ENCODE results near the gene DRGX.

DRGX gene

GRCh38 chr10:49333192-49333591 is 62.7 kb downstream of the DRGX start:
- Histone ChIP-seq H3K27me3 (ENCODE audit: control insufficient read depth, insufficient read depth, low read length) (no peaks in the 10 kb centered on the region), H3K4me1 (ENCODE audit: control insufficient read depth, insufficient read depth, low read length) (no peaks in the 10 kb centered on the region), H3K4me3 (ENCODE audit: low read depth, low read length) (no peak overlapping the region), H3K9ac (ENCODE audit: low read depth, low read length) (no peak overlapping the region), H3K9me3 (ENCODE audit: control insufficient read depth, insufficient read depth, low read length) (no peaks in the 10 kb centered on the region), H3K36me3 (ENCODE audit: control insufficient read depth, insufficient read depth, low read length) (no peaks in the 10 kb centered on the region), H3K27ac (ENCODE audit: low read depth, low read length) (no peak overlapping the region)

GRCh38 chr10:49332768-49333167 is 63.1 kb downstream of the DRGX start:
- Histone ChIP-seq H3K9ac (ENCODE audit: low read depth, low read length) (no peak overlapping the region), H3K36me3 (ENCODE audit: control insufficient read depth, insufficient read depth, low read length) (no peaks in the 10 kb centered on the region), H3K27me3 (ENCODE audit: control insufficient read depth, insufficient read depth, low read length) (no peaks in the 10 kb centered on the region), H3K4me3 (ENCODE audit: low read depth, low read length) (no peak overlapping the region), H3K27ac (ENCODE audit: low read depth, low read length) (no peak overlapping the region), H3K4me1 (ENCODE audit: control insufficient read depth, insufficient read depth, low read length) (no peaks in the 10 kb centered on the region), H3K9me3 (ENCODE audit: control insufficient read depth, insufficient read depth, low read length) (no peaks in the 10 kb centered on the region)

DNA sequence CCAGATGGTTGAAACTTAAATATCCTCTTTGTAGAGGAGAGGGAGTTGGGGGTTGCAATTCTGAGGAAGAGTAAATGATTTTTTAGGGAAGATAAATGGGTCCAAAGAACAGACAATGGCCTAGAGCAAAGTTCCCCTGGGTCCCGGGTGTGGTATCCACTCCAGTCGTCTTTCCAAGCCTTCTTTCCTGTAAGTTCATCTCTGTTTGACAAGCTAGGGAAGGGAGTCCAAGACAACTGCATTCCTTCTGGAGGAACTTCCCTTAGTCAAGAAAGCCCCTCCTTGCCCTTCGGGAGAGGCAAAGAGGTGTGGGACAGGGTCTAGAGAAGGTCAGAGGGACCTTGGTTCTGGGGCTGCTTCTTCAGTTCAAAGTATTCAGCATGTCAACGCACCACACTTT is 63.6 kb downstream of the DRGX start:
- Histone ChIP-seq H3K4me3 (ENCODE audit: low read depth, low read length) (no peak overlapping the region), H3K4me1 (ENCODE audit: control insufficient read depth, insufficient read depth, low read length) (no peaks in the 10 kb centered on the region), H3K27me3 (ENCODE audit: control insufficient read depth, insufficient read depth, low read length) (no peaks in the 10 kb centered on the region), H3K36me3 (ENCODE audit: control insufficient read depth, insufficient read depth, low read length) (no peaks in the 10 kb centered on the region), H3K27ac (ENCODE audit: low read depth, low read length) (no peak overlapping the region), H3K9ac (ENCODE audit: low read depth, low read length) (no peak overlapping the region), H3K9me3 (ENCODE audit: control insufficient read depth, insufficient read depth, low read length) (no peaks in the 10 kb centered on the region)

DNA sequence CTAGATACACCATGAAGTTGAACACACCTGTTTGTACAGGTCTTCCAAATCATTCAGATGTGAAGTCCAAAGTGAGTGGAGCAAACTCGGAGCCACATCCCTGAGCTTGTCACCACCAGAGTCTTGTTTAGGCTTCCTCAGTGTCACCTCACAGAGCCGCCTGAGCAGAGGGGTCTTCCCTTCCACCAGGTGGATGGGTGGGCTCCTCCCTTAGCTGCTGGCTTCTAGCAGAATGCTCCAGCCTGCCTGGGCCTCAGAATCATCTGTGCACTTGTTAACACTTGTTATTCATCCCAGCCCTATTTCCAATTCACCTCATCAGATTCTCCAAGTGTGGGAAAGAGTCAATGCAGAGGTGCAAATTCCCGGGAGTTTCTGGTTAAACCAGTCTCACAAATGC is 64.5 kb downstream of the DRGX start:
- no peak overlapping the region for H3K27ac ChIP-seq (ENCODE audit: low read depth, low read length)
- no peak overlapping the region for H3K9ac ChIP-seq (ENCODE audit: low read depth, low read length)
- H3K4me3 ChIP-seq (ENCODE audit: low read depth, low read length) = no peak overlapping the region
- H3K4me1 ChIP-seq (ENCODE audit: control insufficient read depth, insufficient read depth, low read length) = no peaks in the 10 kb centered on the region
- no peaks in the 10 kb centered on the region for H3K36me3 ChIP-seq (ENCODE audit: control insufficient read depth, insufficient read depth, low read length)
- H3K27me3 ChIP-seq (ENCODE audit: control insufficient read depth, insufficient read depth, low read length) = no peaks in the 10 kb centered on the region
- no peaks in the 10 kb centered on the region for H3K9me3 ChIP-seq (ENCODE audit: control insufficient read depth, insufficient read depth, low read length)

DNA sequence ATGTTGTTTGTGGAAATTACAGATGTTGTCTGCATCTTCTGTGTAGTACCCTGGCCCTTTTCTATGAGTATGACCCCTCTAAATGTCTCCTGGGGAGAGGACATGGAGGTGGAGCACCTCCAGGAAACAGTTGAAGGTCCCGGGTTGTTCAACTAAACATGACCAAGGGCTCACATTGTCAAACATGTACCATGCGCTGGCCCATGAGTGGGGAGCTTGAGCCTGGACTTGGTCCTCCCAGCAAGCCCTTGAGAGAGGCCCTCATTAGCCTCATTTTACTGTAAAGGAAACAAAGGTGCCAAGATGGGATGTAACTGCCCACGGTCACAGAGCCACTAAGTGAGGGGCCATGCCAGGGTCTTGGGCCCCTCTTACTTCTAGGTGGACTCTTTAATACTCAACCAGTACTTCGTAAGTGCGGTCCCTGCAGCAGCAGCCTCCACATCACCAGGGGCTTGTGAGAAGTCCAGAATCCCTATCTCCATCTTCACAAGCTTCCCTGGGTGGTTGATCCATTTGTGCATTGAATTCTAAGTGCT is 65.7 kb downstream of the DRGX start:
- H3K4me3 ChIP-seq (ENCODE audit: low read depth, low read length) = no peak overlapping the region
- no peaks in the 10 kb centered on the region for H3K36me3 ChIP-seq (ENCODE audit: control insufficient read depth, insufficient read depth, low read length)
- H3K27me3 ChIP-seq (ENCODE audit: control insufficient read depth, insufficient read depth, low read length) = no peaks in the 10 kb centered on the region
- no peaks in the 10 kb centered on the region for H3K9me3 ChIP-seq (ENCODE audit: control insufficient read depth, insufficient read depth, low read length)
- H3K27ac ChIP-seq (ENCODE audit: low read depth, low read length) = no peak overlapping the region
- no peak overlapping the region for H3K9ac ChIP-seq (ENCODE audit: low read depth, low read length)
- H3K4me1 ChIP-seq (ENCODE audit: control insufficient read depth, insufficient read depth, low read length) = no peaks in the 10 kb centered on the region

GRCh38 chr10:49329146-49329505 is 66.8 kb downstream of the DRGX start:
- Histone ChIP-seq H3K27me3 (ENCODE audit: control insufficient read depth, insufficient read depth, low read length) (no peaks in the 10 kb centered on the region), H3K9me3 (ENCODE audit: control insufficient read depth, insufficient read depth, low read length) (no peaks in the 10 kb centered on the region), H3K27ac (ENCODE audit: low read depth, low read length) (no peak overlapping the region), H3K4me1 (ENCODE audit: control insufficient read depth, insufficient read depth, low read length) (no peaks in the 10 kb centered on the region), H3K4me3 (ENCODE audit: low read depth, low read length) (no peak overlapping the region), H3K9ac (ENCODE audit: low read depth, low read length) (no peak overlapping the region), H3K36me3 (ENCODE audit: control insufficient read depth, insufficient read depth, low read length) (no peaks in the 10 kb centered on the region)

DNA sequence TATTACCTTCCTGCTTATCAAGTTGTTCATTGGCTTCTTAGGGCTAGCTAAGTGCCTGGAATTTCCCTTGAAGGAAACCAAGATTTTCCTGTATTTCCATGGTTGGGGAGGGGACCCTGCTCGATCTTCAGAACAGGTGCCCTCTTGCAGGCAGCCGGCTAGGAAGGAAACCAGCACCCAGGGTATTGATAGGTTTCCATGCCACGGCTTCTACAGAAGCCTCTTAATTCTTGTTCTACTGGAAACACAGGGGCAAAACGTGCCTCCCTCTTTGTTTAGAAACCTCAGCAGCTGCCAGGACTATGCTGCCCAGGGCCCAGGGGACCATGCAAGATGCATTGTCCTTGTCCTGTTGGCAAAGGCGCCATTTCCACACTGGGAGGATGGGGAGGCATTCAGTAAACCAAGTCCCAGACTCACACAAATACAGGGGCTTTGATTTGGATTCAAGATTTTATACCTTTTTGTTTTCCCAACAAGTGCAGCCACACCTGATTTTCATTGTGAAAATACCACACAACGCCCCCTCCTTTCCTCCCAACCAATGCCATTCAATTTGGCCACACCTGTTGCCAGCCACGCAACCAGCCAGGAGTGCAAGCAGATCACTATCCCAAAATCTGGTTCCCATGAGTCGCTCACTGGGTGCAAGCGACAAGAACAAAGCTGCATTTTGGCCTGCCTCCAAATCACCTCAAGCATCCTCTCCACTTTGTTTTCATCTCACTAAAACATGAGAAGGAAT is 67.3 kb downstream of the DRGX start:
- no peaks in the 10 kb centered on the region for H3K4me1 ChIP-seq (ENCODE audit: control insufficient read depth, insufficient read depth, low read length)
- H3K27me3 ChIP-seq (ENCODE audit: control insufficient read depth, insufficient read depth, low read length) = no peaks in the 10 kb centered on the region
- no peak overlapping the region for H3K4me3 ChIP-seq (ENCODE audit: low read depth, low read length)
- no peak overlapping the region for H3K9ac ChIP-seq (ENCODE audit: low read depth, low read length)
- H3K9me3 ChIP-seq (ENCODE audit: control insufficient read depth, insufficient read depth, low read length) = no peaks in the 10 kb centered on the region
- H3K36me3 ChIP-seq (ENCODE audit: control insufficient read depth, insufficient read depth, low read length) = no peaks in the 10 kb centered on the region
- H3K27ac ChIP-seq (ENCODE audit: low read depth, low read length) = no peak overlapping the region

DNA sequence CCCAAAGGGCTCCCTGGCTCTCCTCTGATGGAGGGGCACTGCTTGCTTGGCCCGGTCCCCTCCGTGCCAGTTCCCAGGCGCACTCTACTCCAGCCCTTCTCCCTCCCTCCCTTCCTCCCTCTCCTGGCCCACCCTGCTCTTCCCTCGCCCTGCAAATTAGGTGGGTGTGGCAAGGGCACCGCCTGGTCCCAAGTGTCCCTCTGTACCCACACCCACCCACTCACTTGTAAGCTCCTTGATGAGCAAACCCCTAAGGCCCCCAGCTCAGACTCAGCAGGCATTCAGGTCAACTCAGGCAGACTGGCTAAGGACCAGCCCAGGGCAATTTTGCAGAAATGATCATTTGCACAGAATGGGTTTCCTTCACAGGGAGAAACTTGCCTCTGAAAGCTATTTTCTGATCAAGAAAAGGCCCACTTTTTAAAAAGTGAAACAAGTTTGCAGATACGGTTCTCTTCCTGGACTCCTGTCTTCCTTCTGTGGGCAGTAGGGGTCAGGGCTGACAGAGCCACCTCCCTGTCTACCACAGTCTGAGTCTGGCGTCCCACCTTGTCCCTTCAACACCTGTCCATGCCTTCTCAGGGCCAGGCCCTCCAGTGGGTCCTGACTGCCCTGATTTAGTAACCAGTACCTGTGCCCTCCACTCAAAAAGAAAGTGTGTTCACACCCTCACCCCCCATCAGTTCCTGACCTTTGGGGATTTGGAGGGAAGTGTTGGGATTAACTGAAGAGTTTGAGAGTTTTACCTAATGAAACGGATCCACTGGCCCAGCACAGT is 68.7 kb downstream of the DRGX start:
- Histone ChIP-seq H3K27me3 (ENCODE audit: control insufficient read depth, insufficient read depth, low read length) (no peaks in the 10 kb centered on the region), H3K4me3 (ENCODE audit: low read depth, low read length) (no peak overlapping the region)

GRCh38 chr10:49325916-49326783 is 69.7 kb downstream of the DRGX start:
- Histone ChIP-seq H3K4me1 (ENCODE audit: control insufficient read depth, insufficient read depth, low read length) (no peaks in the 10 kb centered on the region), H3K9ac (ENCODE audit: low read depth, low read length) (no peak overlapping the region), H3K27me3 (ENCODE audit: control insufficient read depth, insufficient read depth, low read length) (no peaks in the 10 kb centered on the region), H3K4me3 (ENCODE audit: low read depth, low read length) (no peak overlapping the region), H3K36me3 (ENCODE audit: control insufficient read depth, insufficient read depth, low read length) (no peaks in the 10 kb centered on the region), H3K27ac (ENCODE audit: low read depth, low read length) (no peak overlapping the region), H3K9me3 (ENCODE audit: control insufficient read depth, insufficient read depth, low read length) (no peaks in the 10 kb centered on the region)

More for the DNA sequence above, 68.7 kb downstream of the DRGX start:
- H3K27ac ChIP-seq (ENCODE audit: low read depth, low read length) = no peak overlapping the region
- H3K36me3 ChIP-seq (ENCODE audit: control insufficient read depth, insufficient read depth, low read length) = no peaks in the 10 kb centered on the region
- H3K4me1 ChIP-seq (ENCODE audit: control insufficient read depth, insufficient read depth, low read length) = no peaks in the 10 kb centered on the region
- H3K9ac ChIP-seq (ENCODE audit: low read depth, low read length) = no peak overlapping the region
- no peaks in the 10 kb centered on the region for H3K9me3 ChIP-seq (ENCODE audit: control insufficient read depth, insufficient read depth, low read length)

GRCh38 chr10:49325131-49325915 is 70.6 kb downstream of the DRGX start:
- no peaks in the 10 kb centered on the region for H3K4me1 ChIP-seq (ENCODE audit: control insufficient read depth, insufficient read depth, low read length)
- no peaks in the 10 kb centered on the region for H3K27me3 ChIP-seq (ENCODE audit: control insufficient read depth, insufficient read depth, low read length)
- H3K36me3 ChIP-seq (ENCODE audit: control insufficient read depth, insufficient read depth, low read length) = no peaks in the 10 kb centered on the region
- no peaks in the 10 kb centered on the region for H3K9me3 ChIP-seq (ENCODE audit: control insufficient read depth, insufficient read depth, low read length)
- H3K4me3 ChIP-seq (ENCODE audit: low read depth, low read length) = no peak overlapping the region
- H3K27ac ChIP-seq (ENCODE audit: low read depth, low read length) = no peak overlapping the region
- H3K9ac ChIP-seq (ENCODE audit: low read depth, low read length) = no peak overlapping the region

Measured in HUES48 (cell line).